Measurements from ENCODE around the gene OPCML.

OPCML gene

GRCh38 chr11:133418218-133418617 is 114.1 kb downstream of the OPCML start:
- in situ Hi-C loops (cut with MboI; ENCODE audit: low sequenced_read_pairs) = no loop called here

DNA sequence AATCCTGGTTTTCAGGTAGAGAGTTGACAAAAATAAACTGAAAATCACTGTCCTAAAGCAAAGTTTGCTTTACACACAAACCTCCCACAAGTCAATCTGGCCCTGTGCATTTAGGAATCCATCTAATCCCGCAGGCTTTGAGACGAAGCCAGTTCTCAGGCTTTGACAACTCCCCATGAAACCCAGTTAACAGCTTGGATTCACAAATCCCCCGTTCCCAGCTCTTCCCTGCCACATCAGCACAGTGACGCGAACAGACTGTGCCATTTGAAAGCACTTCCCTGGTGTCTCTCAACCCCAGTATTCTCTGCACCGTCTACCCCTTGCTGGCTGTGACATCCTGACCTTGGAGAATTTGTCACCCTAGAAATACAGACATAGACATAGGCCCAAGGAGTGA is 117.8 kb downstream of the OPCML start:
- in situ Hi-C loops (cut with MboI; ENCODE audit: low sequenced_read_pairs) = no loop called here

DNA sequence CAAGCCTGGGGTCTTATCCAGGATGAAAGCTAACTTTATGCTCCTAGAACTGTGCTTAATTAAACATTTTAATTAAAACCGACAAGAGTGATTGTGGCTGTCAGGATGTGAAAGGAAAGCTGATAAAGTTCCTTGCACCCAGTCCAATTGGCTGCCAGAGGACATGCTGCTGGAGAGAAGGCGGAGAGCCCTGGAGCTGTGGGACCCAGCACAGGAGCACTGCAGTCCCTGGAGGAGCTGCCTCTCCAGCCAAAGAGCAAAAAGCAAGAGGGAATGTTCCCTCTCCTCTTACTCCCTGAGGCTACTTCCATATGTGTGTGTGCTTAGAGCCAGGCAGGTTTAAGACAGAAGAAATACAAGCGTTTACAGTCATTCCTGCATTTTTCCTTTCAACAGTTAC is 118.6 kb downstream of the OPCML start:
- in situ Hi-C loops (cut with MboI; ENCODE audit: low sequenced_read_pairs) = no loop called here

DNA sequence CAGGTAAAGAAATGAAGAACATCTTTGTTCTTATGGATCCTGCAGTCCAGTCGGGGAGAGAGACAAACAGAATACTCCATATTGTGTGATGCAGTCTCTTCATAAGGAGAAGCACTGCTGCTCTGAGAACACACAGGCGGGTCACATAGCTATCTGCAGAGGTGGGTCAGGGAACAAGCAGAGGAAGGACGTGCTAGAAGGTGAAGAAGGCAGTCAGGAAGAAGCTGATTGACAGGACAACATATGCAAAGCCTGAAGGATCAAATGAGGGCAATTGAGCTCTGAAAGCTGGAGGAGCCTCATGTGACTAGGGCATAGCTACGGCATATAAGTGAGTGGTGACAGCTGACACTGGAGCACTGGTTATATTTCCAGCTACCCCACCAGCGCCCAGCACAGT is 122.5 kb downstream of the OPCML start:
- in situ Hi-C loops (cut with MboI; ENCODE audit: low sequenced_read_pairs) = no loop called here

DNA sequence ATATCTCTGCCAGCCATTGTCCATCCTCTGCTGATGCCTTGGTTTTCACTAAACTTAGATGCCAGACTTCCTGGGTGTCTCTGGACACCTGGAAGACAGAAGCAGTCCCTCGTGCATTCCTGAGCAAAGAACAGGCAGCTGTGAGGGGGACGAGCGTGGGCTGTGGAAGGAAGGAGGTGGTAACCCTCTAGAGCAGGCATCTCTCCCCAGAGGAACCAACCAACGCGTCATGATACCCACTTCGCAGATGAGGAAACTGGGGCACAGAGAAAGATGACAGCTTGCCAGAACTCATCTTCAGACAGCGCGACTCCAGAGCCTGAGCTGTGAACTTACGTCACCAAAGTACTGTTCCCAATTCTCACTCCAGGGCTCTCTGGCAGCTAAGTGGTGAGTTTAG is 123.4 kb downstream of the OPCML start:
- in situ Hi-C loops (cut with MboI; ENCODE audit: low sequenced_read_pairs) = no loop called here

DNA sequence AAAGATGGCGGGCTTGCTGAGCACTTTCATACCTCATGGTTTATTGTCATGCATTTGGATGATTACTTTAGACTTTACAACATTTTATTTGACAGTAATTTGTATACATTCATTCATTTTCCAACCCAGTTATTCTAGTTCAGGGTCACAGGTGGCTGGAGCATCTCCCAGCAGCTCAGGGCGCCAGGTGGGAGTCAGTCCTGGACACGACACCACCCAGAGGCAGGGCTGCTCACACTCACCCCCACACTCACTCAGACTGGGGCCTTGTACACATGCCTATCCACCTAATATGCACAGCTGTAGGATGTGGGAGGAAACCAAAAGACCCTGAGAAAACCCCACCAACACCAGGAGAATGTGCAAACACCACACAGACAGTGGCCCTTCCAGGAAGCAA is 123.9 kb downstream of the OPCML start:
- in situ Hi-C loops (cut with MboI; ENCODE audit: low sequenced_read_pairs) = no loop called here

GRCh38 chr11:133406489-133406888 is 125.8 kb downstream of the OPCML start:
- in situ Hi-C loops (cut with MboI; ENCODE audit: low sequenced_read_pairs) = no loop called here

GRCh38 chr11:133403900-133404299 is 128.4 kb downstream of the OPCML start:
- in situ Hi-C loops (cut with MboI; ENCODE audit: low sequenced_read_pairs) = no loop called here

DNA sequence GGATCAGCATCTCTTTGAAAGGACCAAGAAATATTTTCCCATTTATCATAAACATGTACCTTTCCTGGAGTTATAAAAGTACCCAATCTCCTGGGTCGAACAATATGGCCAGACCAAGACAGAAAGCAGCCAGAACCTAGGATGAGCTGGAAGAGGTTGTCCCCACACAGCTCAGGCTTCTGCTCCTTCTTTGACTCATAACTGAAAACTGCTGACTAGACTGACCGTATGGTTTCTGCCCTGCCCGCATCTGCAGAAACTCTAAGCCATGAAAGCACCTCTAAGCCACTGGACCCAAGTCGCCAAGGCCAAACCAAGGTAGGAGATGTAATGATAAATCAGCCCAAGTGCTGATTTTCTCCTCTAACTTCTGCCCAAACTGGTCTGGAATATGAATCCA is 129.8 kb downstream of the OPCML start:
- in situ Hi-C loops (cut with MboI; ENCODE audit: low sequenced_read_pairs) = no loop called here

DNA sequence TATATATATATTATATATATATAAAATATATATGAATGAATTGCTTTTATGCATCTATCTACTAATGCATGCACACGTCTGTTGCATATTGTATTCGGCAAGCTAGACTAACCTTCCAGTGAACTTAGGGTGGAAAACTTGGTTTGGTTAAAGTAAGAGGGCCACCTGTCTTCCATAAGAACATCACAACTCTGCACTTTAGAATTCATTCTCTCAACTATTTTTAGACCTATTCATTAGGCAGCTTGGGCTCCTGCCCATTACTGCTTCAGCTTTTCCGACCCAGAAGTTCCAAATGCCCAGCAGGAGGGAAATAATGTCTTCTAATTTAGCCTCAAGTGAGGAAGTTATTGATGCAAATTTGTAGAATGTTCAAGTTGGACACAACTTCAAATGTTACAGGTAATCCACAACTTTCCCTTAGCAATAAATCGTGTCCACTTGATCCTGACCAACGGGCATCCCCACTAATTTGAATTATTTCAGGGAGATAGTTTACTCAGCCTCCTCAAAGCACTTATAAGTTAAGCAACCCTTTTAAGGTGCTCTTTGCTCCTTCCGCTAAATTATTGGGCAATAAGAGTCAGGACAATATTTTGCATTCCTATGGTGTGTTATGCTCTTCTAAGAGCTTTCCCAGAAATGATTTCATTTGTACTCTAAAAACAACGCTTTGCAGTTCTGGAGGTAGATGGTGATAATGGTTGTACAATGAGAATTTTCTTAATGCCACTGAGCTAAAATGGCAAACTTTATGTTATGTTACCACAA is 132.3 kb downstream of the OPCML start:
- in situ Hi-C loops (cut with MboI; ENCODE audit: low sequenced_read_pairs) = no loop called here

DNA sequence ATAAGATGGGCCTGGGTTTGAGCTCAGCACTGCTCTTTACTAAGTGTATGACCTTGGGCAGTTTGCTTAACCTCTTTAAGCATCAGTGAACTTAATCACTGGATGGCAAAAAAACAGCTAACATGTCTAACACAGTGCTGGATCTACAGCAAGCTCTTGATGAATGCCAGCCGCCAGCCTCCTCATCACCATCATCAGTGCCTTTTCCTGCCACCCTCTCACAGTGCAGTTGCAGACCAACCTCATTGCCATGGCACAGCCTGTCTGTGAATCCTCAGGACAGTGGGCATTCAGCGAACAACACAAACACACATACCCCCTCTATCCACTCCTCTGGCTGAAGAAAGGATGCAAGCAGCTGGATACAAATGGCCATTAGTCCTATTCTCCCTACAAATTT is 133.0 kb downstream of the OPCML start:
- in situ Hi-C loops (cut with MboI; ENCODE audit: low sequenced_read_pairs) = no loop called here

GRCh38 chr11:133390803-133391202 is 141.5 kb downstream of the OPCML start:
- in situ Hi-C loops (cut with MboI; ENCODE audit: low sequenced_read_pairs) = no loop called here

- in situ Hi-C loops (cut with MboI; ENCODE audit: low sequenced_read_pairs) = no loop called here
Measured at GRCh38 chr11:133388975-133389568, 143.2 kb downstream of the OPCML start.

GRCh38 chr11:133388260-133388659 is 144.0 kb downstream of the OPCML start:
- in situ Hi-C loops (cut with MboI; ENCODE audit: low sequenced_read_pairs) = no loop called here

DNA sequence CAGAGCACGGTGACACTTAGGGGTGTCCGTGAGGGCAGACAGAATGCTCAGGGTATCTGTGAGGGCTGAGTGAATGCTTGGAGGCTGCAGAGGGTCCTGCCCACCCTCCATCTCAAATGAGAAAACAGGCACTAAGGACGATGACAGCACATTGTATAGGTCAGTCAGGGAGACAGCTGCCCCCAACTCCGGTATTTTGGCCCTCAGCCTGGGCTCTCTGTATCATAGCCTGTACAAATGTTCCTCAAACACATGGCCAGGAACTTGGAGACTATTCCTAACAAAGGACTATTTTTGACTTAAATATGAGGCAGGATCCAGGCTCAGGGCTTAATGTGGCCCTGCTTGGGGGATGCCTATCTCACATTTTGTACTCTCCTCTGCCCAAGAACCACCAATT is 145.4 kb downstream of the OPCML start:
- in situ Hi-C loops (cut with MboI; ENCODE audit: low sequenced_read_pairs) = no loop called here

- in situ Hi-C loops (cut with MboI; ENCODE audit: low sequenced_read_pairs) = no loop called here
Measured at GRCh38 chr11:133386262-133386661, 146.0 kb downstream of the OPCML start.

GRCh38 chr11:133385781-133386180 is 146.5 kb downstream of the OPCML start:
- in situ Hi-C loops (cut with MboI; ENCODE audit: low sequenced_read_pairs) = no loop called here

- in situ Hi-C loops (cut with MboI; ENCODE audit: low sequenced_read_pairs) = no loop called here
Measured at GRCh38 chr11:133384731-133385130, 147.6 kb downstream of the OPCML start.

DNA sequence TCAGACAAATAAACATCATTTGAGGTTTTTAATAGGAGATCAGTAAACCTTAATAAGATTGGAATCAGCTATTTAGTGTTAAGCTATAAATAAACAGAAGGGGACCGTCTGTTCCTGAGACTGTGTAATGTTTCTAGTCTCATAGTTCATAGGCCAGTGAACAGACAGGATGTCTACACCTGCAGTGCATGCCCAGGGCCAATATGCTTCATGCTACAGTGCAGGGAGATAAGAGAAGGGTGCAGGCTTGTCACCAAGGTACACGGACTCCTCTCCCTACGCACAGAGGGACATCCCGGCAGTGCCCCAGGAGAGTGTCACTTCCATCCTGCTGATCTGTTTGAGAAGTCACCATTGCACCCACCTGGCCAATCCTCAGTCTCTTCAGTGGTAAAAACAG is 148.6 kb downstream of the OPCML start:
- in situ Hi-C loops (cut with MboI; ENCODE audit: low sequenced_read_pairs) = no loop called here

DNA sequence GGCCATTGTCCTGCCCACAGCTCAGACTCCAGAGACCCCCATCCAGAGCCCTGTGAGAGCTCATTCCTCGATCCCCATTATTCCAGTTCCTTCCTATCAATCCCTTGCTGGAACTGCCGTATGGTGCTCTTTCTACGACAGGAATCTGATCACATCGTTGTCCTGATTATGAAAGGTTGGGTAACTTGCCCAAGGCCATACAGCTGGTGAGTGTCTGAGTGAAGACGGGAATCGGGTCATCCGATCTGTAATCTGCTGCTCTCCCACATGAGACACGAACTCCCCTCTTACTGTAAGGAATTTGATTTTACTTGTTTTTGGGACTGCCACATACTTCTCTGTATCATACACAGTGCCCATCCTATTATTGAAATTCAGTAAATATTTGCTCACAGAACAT is 149.1 kb downstream of the OPCML start:
- in situ Hi-C loops (cut with MboI; ENCODE audit: low sequenced_read_pairs) = no loop called here

GRCh38 chr11:133382131-133382812 is 150.0 kb downstream of the OPCML start:
- in situ Hi-C loops (cut with MboI; ENCODE audit: low sequenced_read_pairs) = no loop called here

GRCh38 chr11:133381761-133382130 is 150.6 kb downstream of the OPCML start:
- in situ Hi-C loops (cut with MboI; ENCODE audit: low sequenced_read_pairs) = no loop called here
